GM12878 (cell line): ENCODE measurements around the gene MUL1.

Experiments
- ASH2L ChIP-seq: fragments of 300-600, 200-600 bp; sonication (generic); IDR thresholded peaks from 2 replicates; pipeline ENCODE4 v1.6.1; 2017; ENCODE audit warnings: low read depth, mild to moderate bottlenecking, borderline replicate concordance
- CBFB ChIP-seq: IDR thresholded peaks from 2 replicates; pipeline ENCODE4 v1.6.1; 2016; ENCODE audit warnings: antibody characterized with exemption, low read depth
- CEBPB ChIP-seq, 2 experiments: fragments of 150-350 bp in 1 of 2; IDR thresholded peaks; 2 replicates each; pipeline ENCODE4 v1.6.1; 2012 to 2014; ENCODE audit warnings: low read depth in 2 of 2, low read length in 2 of 2, borderline replicate concordance in 1 of 2, inconsistent platforms in 1 of 2
- EGR1 ChIP-seq, 2 experiments: IDR thresholded peaks; 1 replicate in 1 of 2; 2 replicates in 1 of 2; pipeline ENCODE4 v1.6.1; 2011 to 2012; ENCODE audit warnings: low read depth in 2 of 2, low read length in 2 of 2, borderline replicate concordance in 1 of 2, mild to moderate bottlenecking in 1 of 2, moderate library complexity in 1 of 2
- EZH2 ChIP-seq: IDR thresholded peaks from 2 replicates; pipeline ENCODE4 v1.6.1; 2012; ENCODE audit warnings: low read depth, mild to moderate bottlenecking, control low read depth, inconsistent platforms, low read length, borderline replicate concordance; ENCODE audit not compliant: control insufficient read depth
- GATAD2B ChIP-seq: fragments of 450-650 bp; conservative IDR thresholded peaks from 2 replicates; pipeline ENCODE4 v1.6.1; 2017; ENCODE audit warnings: low read depth, mild to moderate bottlenecking, moderate library complexity
- JUND ChIP-seq: IDR thresholded peaks from 2 replicates; pipeline ENCODE4 v1.6.1; 2012; ENCODE audit warnings: low read depth, mild to moderate bottlenecking, low read length, improper control_type of control experiment, moderate library complexity
- POLR2A ChIP-seq: IDR thresholded peaks from 2 replicates; pipeline ENCODE4 v1.6.1; 2011; ENCODE audit warnings: low read depth, mild to moderate bottlenecking, low read length
- RFX5 ChIP-seq: IDR thresholded peaks from 2 replicates; pipeline ENCODE4 v1.6.1; 2011; ENCODE audit warnings: low read depth, low read length, improper control_type of control experiment
- SUZ12 ChIP-seq: fragments of 200-600 bp; sonication (generic); IDR thresholded peaks from one replicate; pipeline ENCODE4 v1.6.1; 2018; ENCODE audit warnings: antibody characterized with exemption, mild to moderate bottlenecking; ENCODE audit not compliant: unreplicated experiment
- ZNF24 ChIP-seq: fragments of 450-650 bp; IDR thresholded peaks from 2 replicates; pipeline ENCODE4 v1.6.1; 2017; ENCODE audit warnings: antibody characterized with exemption, mild to moderate bottlenecking
- ZNF384 ChIP-seq: IDR thresholded peaks from 2 replicates; pipeline ENCODE4 v1.6.1; 2012; ENCODE audit warnings: low read depth, mild to moderate bottlenecking, low read length, improper control_type of control experiment, borderline replicate concordance
- TF ChIP-seq, protein P1 (sequence below), 3 experiments: IDR thresholded peaks in 2 of 3; conservative IDR thresholded peaks in 1 of 3; 2 replicates each; pipeline ENCODE4 v1.5.1; 2011; ENCODE audit warnings: low read depth in 3 of 3, low read length in 3 of 3, mild to moderate bottlenecking in 3 of 3, control low read depth in 2 of 3, moderate library complexity in 2 of 3, inconsistent platforms in 1 of 3, mixed read lengths in 1 of 3; ENCODE audit not compliant: control insufficient read depth in 2 of 3, insufficient read depth in 1 of 3; ENCODE audit errors: extremely low read depth in 1 of 3
- TF ChIP-seq, protein P2 (sequence below): fragments of 450-650 bp; IDR thresholded peaks from 2 replicates; pipeline ENCODE4 v1.6.1; 2017; ENCODE audit warnings: mild to moderate bottlenecking

GRCh38 chr1:20530306-20530705 lies 22.4 kb upstream of the MUL1 start:
- TF ChIP-seq ZNF24: no peak
- no peak for TF ChIP-seq CEBPB (IDR thresholded peaks at IDR 0.05; ENCODE audit: borderline replicate concordance in 1 of 2, low read depth in 2 of 2, low read length in 2 of 2)
- no peak for TF ChIP-seq SUZ12
- TF ChIP-seq, protein P1, sequence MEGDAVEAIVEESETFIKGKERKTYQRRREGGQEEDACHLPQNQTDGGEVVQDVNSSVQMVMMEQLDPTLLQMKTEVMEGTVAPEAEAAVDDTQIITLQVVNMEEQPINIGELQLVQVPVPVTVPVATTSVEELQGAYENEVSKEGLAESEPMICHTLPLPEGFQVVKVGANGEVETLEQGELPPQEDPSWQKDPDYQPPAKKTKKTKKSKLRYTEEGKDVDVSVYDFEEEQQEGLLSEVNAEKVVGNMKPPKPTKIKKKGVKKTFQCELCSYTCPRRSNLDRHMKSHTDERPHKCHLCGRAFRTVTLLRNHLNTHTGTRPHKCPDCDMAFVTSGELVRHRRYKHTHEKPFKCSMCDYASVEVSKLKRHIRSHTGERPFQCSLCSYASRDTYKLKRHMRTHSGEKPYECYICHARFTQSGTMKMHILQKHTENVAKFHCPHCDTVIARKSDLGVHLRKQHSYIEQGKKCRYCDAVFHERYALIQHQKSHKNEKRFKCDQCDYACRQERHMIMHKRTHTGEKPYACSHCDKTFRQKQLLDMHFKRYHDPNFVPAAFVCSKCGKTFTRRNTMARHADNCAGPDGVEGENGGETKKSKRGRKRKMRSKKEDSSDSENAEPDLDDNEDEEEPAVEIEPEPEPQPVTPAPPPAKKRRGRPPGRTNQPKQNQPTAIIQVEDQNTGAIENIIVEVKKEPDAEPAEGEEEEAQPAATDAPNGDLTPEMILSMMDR (IDR thresholded peaks at IDR 0.05 in 2 of 3, conservative IDR thresholded peaks at IDR 0.05 in 1 of 3; ENCODE audit: control insufficient read depth in 2 of 3, extremely low read depth in 1 of 3, insufficient read depth in 1 of 3, low read depth in 3 of 3, low read length in 3 of 3): no peak
- no peak for TF ChIP-seq EGR1 (IDR thresholded peaks at IDR 0.05; ENCODE audit: borderline replicate concordance in 1 of 2, low read depth in 2 of 2, low read length in 2 of 2)
- no peak for TF ChIP-seq ZNF384
- TF ChIP-seq POLR2A: no peak
- no peak for TF ChIP-seq JUND
- no peak for TF ChIP-seq GATAD2B
- no peak for TF ChIP-seq EZH2
- TF ChIP-seq CBFB: no peak
- TF ChIP-seq, protein P2, sequence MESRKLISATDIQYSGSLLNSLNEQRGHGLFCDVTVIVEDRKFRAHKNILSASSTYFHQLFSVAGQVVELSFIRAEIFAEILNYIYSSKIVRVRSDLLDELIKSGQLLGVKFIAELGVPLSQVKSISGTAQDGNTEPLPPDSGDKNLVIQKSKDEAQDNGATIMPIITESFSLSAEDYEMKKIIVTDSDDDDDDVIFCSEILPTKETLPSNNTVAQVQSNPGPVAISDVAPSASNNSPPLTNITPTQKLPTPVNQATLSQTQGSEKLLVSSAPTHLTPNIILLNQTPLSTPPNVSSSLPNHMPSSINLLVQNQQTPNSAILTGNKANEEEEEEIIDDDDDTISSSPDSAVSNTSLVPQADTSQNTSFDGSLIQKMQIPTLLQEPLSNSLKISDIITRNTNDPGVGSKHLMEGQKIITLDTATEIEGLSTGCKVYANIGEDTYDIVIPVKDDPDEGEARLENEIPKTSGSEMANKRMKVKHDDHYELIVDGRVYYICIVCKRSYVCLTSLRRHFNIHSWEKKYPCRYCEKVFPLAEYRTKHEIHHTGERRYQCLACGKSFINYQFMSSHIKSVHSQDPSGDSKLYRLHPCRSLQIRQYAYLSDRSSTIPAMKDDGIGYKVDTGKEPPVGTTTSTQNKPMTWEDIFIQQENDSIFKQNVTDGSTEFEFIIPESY: no peak
- TF ChIP-seq ASH2L: no peak
- TF ChIP-seq RFX5: no peak
